Panc1 (cell line): ENCODE data around the gene CD22.

Experiments used
- CTCF ChIP-seq: fragments of 450-650 bp; IDR thresholded peaks from 2 replicates; pipeline ENCODE4 v1.5.1; 2017; ENCODE audit warnings: mild to moderate bottlenecking
- POLR2AphosphoS5 ChIP-seq: IDR thresholded peaks from 2 replicates; pipeline ENCODE4 v1.6.1; 2012; ENCODE audit warnings: mild to moderate bottlenecking, low read depth, low read length, moderate library complexity
- REST ChIP-seq, 2 experiments: IDR thresholded peaks; 2 replicates each; pipeline ENCODE4 v1.6.1; 2011 to 2012; ENCODE audit warnings: low read depth in 2 of 2, control low read depth in 1 of 2, low read length in 1 of 2, mild to moderate bottlenecking in 1 of 2, moderate library complexity in 1 of 2; ENCODE audit not compliant: insufficient read depth in 1 of 2
- SIN3A ChIP-seq: IDR thresholded peaks from 2 replicates; pipeline ENCODE4 v1.6.1; 2012; ENCODE audit warnings: low read depth, mild to moderate bottlenecking, low read length, moderate library complexity, borderline replicate concordance; ENCODE audit not compliant: insufficient read depth

DNA sequence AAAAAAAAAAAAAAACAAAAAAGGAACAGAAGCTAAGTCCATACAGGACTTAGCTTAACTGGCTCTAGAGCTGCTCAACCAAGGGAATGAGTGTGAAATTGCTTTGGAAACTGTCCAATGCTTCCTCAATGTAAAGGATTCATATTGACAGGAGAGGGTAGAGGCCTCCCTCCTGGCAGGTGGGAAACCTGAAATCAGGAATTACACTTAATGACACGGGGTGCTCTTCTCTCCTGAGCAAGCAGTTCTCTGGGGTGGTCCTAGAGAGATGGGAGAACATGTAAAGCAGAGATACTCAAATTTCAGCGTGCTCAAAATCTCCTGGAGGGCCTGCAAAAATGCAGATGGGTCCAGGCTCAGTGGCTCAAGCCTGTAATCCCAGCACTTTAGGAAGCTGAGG is 40.7 kb upstream of the CD22 start:
- TF ChIP-seq CTCF (no peak), SIN3A (no peak), POLR2AphosphoS5 (no peak), REST (IDR thresholded peaks at IDR 0.05; ENCODE audit: insufficient read depth in 1 of 2, low read depth in 2 of 2, low read length in 1 of 2) (no peak)
